Mammary epithelial cell (primary cell): ENCODE results near the gene PADI6.

Experiments
- EZH2 ChIP-seq: IDR thresholded peaks from 2 replicates; pipeline ENCODE4 v1.6.1; 2012; ENCODE audit warnings: low read length, inconsistent platforms, borderline replicate concordance
- TF ChIP-seq, protein P1 (sequence below), 2 donors: IDR thresholded peaks in 1 of 2; conservative IDR thresholded peaks in 1 of 2; 2 replicates each; pipeline ENCODE4 v1.5.1; 2011 to 2012; ENCODE audit warnings: inconsistent platforms in 2 of 2, low read length in 2 of 2, mild to moderate bottlenecking in 2 of 2, control low read depth in 1 of 2, low read depth in 1 of 2; ENCODE audit not compliant: insufficient read depth in 1 of 2; ENCODE audit errors: extremely low read depth in 1 of 2

DNA sequence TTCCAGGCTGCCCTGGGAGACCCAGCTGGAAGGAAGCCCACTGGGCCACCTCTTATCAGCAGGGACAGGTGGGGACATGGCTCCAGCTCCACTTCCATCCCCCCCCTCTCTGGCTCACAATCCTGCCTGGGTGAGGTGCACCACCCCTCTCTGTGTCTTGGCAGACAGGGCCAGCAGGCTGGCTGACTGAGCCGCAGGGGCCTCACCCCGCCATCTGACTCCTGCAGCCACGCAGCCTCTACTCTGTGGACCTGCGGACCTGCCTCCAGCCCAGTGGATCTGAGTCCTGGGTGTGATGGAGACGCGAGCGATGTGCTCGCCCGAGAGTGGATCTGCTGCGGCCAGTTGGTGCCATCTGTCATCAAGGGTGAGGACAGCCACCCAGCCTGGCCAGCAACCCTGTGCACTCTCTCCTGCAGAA lies 37.4 kb downstream of the PADI6 start:
- TF ChIP-seq, protein P1, sequence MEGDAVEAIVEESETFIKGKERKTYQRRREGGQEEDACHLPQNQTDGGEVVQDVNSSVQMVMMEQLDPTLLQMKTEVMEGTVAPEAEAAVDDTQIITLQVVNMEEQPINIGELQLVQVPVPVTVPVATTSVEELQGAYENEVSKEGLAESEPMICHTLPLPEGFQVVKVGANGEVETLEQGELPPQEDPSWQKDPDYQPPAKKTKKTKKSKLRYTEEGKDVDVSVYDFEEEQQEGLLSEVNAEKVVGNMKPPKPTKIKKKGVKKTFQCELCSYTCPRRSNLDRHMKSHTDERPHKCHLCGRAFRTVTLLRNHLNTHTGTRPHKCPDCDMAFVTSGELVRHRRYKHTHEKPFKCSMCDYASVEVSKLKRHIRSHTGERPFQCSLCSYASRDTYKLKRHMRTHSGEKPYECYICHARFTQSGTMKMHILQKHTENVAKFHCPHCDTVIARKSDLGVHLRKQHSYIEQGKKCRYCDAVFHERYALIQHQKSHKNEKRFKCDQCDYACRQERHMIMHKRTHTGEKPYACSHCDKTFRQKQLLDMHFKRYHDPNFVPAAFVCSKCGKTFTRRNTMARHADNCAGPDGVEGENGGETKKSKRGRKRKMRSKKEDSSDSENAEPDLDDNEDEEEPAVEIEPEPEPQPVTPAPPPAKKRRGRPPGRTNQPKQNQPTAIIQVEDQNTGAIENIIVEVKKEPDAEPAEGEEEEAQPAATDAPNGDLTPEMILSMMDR (conservative IDR thresholded peaks at IDR 0.05 in 1 of 2, IDR thresholded peaks at IDR 0.05 in 1 of 2; ENCODE audit: extremely low read depth in 1 of 2, insufficient read depth in 1 of 2, low read depth in 1 of 2, low read length in 2 of 2) = no peak
- no peak for TF ChIP-seq EZH2
